HL-60 (cell line): ENCODE results near the gene SNX8.

Experiments
- DNase-seq, 2 experiments: peaks; one replicate each; pipeline ENCODE4 v3.0.0-alpha.2; 2010 to 2020; ENCODE audit warnings: low read depth in 1 of 2, low spot score in 1 of 2
- H3K27ac ChIP-seq: fragments of 250-450 bp; sonication (Bioruptor Pico); replicated peaks from 2 replicates; pipeline ENCODE4 v1.5.1; 2020; ENCODE audit warnings: mild to moderate bottlenecking, moderate library complexity
- H3K27me3 ChIP-seq: fragments of 250-450 bp; sonication (Bioruptor Pico); 2 replicates; pipeline ENCODE4 v1.5.1; 2021; ENCODE audit warnings: mild to moderate bottlenecking, moderate library complexity; ENCODE audit not compliant: insufficient read depth, poor library complexity, severe bottlenecking
- H3K4me3 ChIP-seq: replicated peaks from 2 replicates; pipeline ENCODE4 v1.5.1; 2011; ENCODE audit warnings: mild to moderate bottlenecking, control low read depth, low read length; ENCODE audit not compliant: insufficient read depth
- GABPA ChIP-seq: IDR thresholded peaks from 2 replicates; pipeline ENCODE4 v1.6.1; 2012; ENCODE audit warnings: low read depth
- POLR2AphosphoS5 ChIP-seq: IDR thresholded peaks from 2 replicates; pipeline ENCODE4 v1.6.1; 2012; ENCODE audit warnings: low read depth
- SPI1 ChIP-seq: IDR thresholded peaks from 2 replicates; pipeline ENCODE4 v1.6.1; 2012; ENCODE audit warnings: low read depth, mild to moderate bottlenecking, borderline replicate concordance
- TF ChIP-seq, protein P1 (sequence below): IDR thresholded peaks from one replicate; pipeline ENCODE4 v1.5.1; 2011; ENCODE audit warnings: low read length, control low read depth, inconsistent platforms; ENCODE audit not compliant: insufficient read depth
- TF ChIP-seq, protein P2 (sequence below): IDR thresholded peaks from 2 replicates; pipeline ENCODE4 v1.6.1; 2012; ENCODE audit warnings: low read depth; ENCODE audit not compliant: insufficient replicate concordance

Gene SNX8

DNA sequence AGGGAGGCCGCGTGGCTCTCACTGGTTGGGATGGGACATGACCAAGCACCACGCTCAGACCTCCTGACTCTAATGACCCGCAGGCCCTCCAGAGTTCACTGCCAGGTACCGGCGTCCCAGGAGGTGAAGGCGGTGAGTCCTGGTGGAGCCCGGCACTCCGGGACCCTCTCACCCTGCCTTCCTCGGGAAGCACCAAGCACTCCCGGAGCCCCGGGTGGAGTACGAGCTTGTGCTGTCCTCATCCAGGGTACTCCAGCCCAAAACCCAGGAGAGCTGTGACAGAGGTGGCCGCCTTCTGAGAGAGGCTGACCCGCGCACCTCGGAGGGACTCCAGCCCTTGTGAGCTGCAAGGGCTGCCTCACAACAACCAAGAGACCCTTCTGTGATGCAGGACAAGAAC lies 90.9 kb downstream of the SNX8 start:
- TF ChIP-seq GABPA (no peak), SPI1 (no peak), POLR2AphosphoS5 (no peak)
- TF ChIP-seq, protein P1, sequence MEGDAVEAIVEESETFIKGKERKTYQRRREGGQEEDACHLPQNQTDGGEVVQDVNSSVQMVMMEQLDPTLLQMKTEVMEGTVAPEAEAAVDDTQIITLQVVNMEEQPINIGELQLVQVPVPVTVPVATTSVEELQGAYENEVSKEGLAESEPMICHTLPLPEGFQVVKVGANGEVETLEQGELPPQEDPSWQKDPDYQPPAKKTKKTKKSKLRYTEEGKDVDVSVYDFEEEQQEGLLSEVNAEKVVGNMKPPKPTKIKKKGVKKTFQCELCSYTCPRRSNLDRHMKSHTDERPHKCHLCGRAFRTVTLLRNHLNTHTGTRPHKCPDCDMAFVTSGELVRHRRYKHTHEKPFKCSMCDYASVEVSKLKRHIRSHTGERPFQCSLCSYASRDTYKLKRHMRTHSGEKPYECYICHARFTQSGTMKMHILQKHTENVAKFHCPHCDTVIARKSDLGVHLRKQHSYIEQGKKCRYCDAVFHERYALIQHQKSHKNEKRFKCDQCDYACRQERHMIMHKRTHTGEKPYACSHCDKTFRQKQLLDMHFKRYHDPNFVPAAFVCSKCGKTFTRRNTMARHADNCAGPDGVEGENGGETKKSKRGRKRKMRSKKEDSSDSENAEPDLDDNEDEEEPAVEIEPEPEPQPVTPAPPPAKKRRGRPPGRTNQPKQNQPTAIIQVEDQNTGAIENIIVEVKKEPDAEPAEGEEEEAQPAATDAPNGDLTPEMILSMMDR = no peak
- TF ChIP-seq, protein P2, sequence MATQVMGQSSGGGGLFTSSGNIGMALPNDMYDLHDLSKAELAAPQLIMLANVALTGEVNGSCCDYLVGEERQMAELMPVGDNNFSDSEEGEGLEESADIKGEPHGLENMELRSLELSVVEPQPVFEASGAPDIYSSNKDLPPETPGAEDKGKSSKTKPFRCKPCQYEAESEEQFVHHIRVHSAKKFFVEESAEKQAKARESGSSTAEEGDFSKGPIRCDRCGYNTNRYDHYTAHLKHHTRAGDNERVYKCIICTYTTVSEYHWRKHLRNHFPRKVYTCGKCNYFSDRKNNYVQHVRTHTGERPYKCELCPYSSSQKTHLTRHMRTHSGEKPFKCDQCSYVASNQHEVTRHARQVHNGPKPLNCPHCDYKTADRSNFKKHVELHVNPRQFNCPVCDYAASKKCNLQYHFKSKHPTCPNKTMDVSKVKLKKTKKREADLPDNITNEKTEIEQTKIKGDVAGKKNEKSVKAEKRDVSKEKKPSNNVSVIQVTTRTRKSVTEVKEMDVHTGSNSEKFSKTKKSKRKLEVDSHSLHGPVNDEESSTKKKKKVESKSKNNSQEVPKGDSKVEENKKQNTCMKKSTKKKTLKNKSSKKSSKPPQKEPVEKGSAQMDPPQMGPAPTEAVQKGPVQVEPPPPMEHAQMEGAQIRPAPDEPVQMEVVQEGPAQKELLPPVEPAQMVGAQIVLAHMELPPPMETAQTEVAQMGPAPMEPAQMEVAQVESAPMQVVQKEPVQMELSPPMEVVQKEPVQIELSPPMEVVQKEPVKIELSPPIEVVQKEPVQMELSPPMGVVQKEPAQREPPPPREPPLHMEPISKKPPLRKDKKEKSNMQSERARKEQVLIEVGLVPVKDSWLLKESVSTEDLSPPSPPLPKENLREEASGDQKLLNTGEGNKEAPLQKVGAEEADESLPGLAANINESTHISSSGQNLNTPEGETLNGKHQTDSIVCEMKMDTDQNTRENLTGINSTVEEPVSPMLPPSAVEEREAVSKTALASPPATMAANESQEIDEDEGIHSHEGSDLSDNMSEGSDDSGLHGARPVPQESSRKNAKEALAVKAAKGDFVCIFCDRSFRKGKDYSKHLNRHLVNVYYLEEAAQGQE = no peak
- Histone ChIP-seq H3K27ac (no peak overlapping the region), H3K4me3 (no peak overlapping the region), H3K27me3 (no peaks in the 10 kb centered on the region)
- DNase-seq = no peak

DNA sequence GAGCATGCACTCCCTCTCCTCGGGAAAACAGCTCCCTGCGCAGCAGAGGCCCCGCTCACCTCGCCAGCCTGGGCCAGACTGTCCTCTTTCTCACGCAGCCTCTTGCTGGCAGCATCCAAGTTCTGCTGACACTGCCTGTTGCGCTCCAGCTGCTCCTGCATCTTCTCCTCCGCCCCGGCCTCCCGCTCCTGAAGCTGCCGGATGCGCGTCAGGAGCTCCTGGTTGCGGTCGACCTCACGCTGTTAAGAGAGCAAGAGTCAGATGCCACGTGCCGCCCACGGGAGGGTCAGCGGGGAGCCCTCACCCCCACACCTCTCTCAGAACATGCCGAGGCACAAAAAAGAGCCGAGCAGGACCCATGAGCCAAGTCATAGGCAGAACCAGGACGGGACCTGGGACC lies 91.7 kb downstream of the SNX8 start:
- no peak for DNase-seq
- no peak for TF ChIP-seq POLR2AphosphoS5
- TF ChIP-seq, protein P2 = no peak
- no peak for TF ChIP-seq GABPA
- no peak for TF ChIP-seq SPI1
- TF ChIP-seq, protein P1 = no peak
- no peaks in the 10 kb centered on the region for H3K27me3 ChIP-seq
- H3K4me3 ChIP-seq = no peak overlapping the region
- no peak overlapping the region for H3K27ac ChIP-seq

DNA sequence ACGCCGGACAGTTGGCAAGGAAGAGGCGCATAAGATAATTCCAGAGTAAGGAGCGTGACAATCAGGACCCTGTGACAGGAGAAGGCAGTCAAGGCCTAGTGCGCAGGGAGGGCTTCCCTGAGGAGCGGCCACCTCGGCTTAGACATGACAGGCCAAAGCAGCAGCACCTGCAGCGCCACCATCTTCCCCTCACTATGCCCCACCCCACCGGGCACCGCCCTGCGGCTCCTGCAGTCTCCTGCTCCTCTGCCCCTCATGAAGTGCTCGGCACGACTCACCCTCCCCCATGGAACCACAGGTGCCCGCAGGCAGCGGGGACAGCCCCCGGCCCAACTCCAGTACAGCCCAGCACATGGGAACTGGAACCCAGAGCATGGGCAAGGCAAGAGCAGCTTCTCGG lies 93.3 kb downstream of the SNX8 start:
- no peak overlapping the region for H3K27ac ChIP-seq
- TF ChIP-seq, protein P2 = no peak
- TF ChIP-seq, protein P1 = no peak
- TF ChIP-seq POLR2AphosphoS5 (no peak), SPI1 (no peak)
- DNase-seq = no peak
- no peak overlapping the region for H3K4me3 ChIP-seq
- H3K27me3 ChIP-seq = no peaks in the 10 kb centered on the region
